IPS-20b (cell line): ENCODE data around the gene SYTL4.

ENCODE experiments used
- H3K27ac ChIP-seq: one replicate; pipeline ENCODE4 v1.5.1; 2013; ENCODE audit warnings: low read length
- H3K27me3 ChIP-seq: 2 replicates; pipeline ENCODE4 v1.6.1; 2013; ENCODE audit warnings: mild to moderate bottlenecking, low read length, inconsistent platforms; ENCODE audit not compliant: insufficient read depth
- H3K36me3 ChIP-seq: 2 replicates; pipeline ENCODE4 v1.6.1; 2013; ENCODE audit warnings: low read depth, mild to moderate bottlenecking, inconsistent platforms, low read length, moderate library complexity; ENCODE audit not compliant: insufficient read depth
- H3K4me1 ChIP-seq: 2 replicates; pipeline ENCODE4 v1.6.1; 2013; ENCODE audit warnings: mild to moderate bottlenecking, control low read depth, inconsistent platforms, low read length, moderate library complexity; ENCODE audit not compliant: insufficient read depth
- H3K4me3 ChIP-seq: 2 replicates; pipeline ENCODE4 v1.5.1; 2013; ENCODE audit warnings: mild to moderate bottlenecking, low read length, inconsistent platforms
- H3K9ac ChIP-seq: 2 replicates; pipeline ENCODE4 v1.6.1; 2013; ENCODE audit warnings: low read depth, mild to moderate bottlenecking, inconsistent platforms, low read length, moderate library complexity
- H3K9me3 ChIP-seq: 2 replicates; pipeline ENCODE4 v1.6.1; 2013; ENCODE audit warnings: mild to moderate bottlenecking, low read depth, low read length, inconsistent platforms; ENCODE audit not compliant: insufficient read depth

The SYTL4 gene

DNA sequence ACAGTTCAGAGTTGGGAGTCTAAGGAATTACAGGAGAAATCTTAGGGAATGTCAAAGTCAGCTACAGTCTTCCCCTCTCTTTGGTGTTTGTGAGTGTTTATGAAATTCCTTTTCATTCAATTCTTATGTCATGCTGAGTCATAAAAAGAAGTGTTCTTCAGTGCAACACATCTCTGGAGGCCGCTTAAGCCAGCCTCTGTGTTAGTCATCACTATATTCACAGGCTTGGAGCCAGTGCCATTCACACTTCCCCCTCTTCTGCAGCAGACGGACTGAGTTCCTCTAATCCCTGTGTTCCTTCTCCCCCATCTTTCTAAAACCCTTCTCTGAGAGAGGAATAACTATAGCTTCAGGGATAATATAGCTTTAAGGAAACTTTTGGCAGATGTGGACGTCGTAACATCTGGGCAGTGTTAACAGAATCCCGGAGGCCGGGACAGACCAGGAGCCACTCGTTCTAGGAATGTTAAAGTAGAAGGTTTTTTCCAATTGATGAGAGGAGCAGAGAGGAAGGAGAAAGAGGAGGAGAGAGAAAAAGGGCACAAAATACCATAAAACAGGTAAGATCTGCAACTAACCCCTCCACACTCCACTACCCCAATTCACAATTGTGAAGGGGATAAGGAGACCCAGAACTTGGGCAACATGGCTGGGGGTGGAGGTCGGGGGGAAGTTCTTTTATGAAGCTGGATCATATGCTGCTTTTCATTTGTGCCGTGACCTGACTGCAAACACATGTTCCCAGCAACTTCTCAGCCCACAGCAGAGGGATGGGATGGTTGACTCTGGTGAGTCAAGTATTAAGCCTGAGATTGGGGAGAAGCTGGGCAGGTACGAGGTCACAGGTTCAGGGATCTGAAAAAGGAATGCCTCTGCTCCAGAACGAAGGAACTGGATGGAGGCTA, 87.7 kb downstream of the SYTL4 start, which contains the start of gene SRPX2:
Gene SRPX2 (plus strand): TSS at position 244 of the 905 bp plus-strand sequence. CDS start 2,124 bp downstream, outside the sequence.
- Histone ChIP-seq H3K27ac (no peak within 1 kb of the TSS), H3K9me3 (no peaks in the 10 kb centered on the region), H3K9ac (no peak within 1 kb of the TSS), H3K4me3 (no peak within 1 kb of the TSS), H3K4me1 (peaks cover 5% of the 10 kb centered on the region; the same call in 1 of the 2 replicates), H3K27me3 (no peaks in the 10 kb centered on the region), H3K36me3 (no peaks in the 10 kb centered on the region)

DNA sequence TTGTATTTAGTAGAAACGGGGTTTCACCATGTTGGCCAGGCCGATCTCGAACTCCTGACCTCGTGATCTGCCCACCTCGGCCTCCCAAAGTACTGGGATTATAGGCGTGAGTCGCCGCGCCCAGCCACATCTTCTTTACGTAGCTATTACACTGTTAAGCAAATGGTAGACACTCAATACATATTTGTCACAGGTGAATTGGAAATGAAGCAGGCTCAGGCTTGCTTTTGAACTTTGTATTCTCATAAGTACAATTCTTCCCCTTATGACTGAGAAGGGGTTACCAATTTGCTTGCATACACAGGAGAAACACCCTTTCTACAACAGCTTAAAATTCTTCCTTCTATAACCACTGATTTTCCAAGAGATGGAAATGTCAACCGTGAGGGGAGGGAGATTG, 88.7 kb downstream of the SYTL4 start:
- no peak overlapping the region for H3K4me3 ChIP-seq
- no peak overlapping the region for H3K9ac ChIP-seq
- H3K36me3 ChIP-seq = no peaks in the 10 kb centered on the region
- H3K27me3 ChIP-seq = no peaks in the 10 kb centered on the region
- peaks cover 5% of the 10 kb centered on the region; the same call in 1 of the 2 replicates for H3K4me1 ChIP-seq
- no peaks in the 10 kb centered on the region for H3K9me3 ChIP-seq
- H3K27ac ChIP-seq = no peak overlapping the region

DNA sequence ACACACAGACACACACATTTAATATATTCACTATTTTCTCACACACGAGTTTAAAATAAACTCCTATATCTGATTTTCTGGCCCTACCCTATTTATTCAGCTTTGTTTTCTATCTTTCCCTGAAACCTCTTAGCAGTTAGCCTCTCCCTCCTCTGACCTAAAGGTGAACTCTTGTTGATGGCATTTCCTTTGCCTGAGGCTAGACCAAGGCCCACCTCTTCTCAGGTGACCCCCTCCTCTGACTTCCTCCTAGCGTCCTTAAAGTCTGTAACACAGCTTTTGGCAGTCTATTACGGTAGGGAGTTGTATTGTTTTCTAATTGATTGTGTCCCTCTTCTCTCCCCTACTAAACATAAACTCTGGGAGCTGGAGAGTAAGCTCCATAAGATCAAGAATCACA, 89.6 kb downstream of the SYTL4 start:
- Histone ChIP-seq H3K36me3 (no peaks in the 10 kb centered on the region), H3K9ac (no peak overlapping the region), H3K27me3 (no peaks in the 10 kb centered on the region), H3K27ac (no peak overlapping the region), H3K9me3 (no peaks in the 10 kb centered on the region), H3K4me1 (peaks cover 5% of the 10 kb centered on the region; the same call in 1 of the 2 replicates), H3K4me3 (no peak overlapping the region)

DNA sequence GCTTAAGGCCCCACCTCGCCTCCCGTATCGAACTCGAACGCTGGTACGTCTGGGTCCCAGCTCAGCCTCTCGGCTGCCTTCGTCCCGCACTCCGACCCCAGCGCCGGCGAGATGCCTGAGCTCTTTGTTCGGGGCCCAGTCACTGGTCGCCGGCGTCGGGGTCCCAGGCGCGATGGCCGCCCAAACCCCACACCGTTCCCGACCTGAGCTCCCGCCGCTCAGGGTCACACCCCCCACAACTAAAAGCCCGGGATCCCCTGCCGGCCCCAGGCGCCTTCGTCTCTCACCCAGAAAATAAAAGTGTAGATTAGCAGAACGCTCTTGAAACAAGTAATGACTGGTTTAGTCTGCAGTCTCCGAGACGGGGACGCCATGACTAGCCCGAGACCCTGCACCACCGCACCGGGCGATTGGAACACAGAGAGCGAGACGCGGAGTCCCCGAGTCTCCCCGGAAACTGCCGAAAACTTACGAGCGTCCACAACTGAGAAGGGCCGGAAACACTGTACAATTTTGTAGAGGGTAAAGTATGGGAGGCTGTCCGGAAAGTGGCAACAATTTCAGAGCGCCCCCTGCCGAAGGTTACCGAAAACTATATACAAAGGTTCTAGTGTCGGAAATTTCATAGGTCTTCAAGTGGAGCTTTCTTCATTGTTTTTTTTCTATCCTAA, 95.5 kb downstream of the SYTL4 start, which contains the start of gene TSPAN6:
Gene TSPAN6 (minus strand): TSS at position 486 of the 671 bp plus-strand sequence. CDS start 112 bp downstream, at position 374.
- Histone ChIP-seq H3K9me3 (no peaks in the 10 kb centered on the region), H3K4me1 (0 out of 2 replicates have a peak, but pooled peaks cover 4% of the 10 kb centered on the region), H3K27ac (peak within 1 kb of the TSS; percentile 65), H3K4me3 (peak within 1 kb of the TSS; percentile 89), H3K36me3 (peaks cover 33% of the 10 kb centered on the region), H3K27me3 (no peaks in the 10 kb centered on the region), H3K9ac (peak within 1 kb of the TSS; percentile 94)

DNA sequence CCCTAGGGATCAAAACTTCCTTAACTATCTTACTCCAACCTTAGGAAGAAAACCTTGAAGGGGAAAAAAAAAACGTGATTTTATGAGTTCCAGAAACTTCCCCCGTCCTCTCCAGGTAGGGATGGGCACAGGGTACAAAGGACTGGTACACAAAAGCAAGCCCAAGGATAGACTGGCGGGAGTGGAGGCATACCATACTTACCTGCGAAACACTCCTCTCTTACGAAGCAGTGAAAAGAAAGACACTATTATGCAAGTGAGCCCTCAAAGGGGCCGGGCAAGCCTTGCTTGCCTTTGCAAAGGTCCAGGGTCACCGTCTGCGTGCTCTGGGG, 96.0 kb downstream of the SYTL4 start:
- no peaks in the 10 kb centered on the region for H3K9me3 ChIP-seq
- peaks cover 37% of the 10 kb centered on the region for H3K36me3 ChIP-seq
- H3K27ac ChIP-seq = peak overlapping the region; percentile 65
- 0 out of 2 replicates have a peak, but pooled peaks cover 4% of the 10 kb centered on the region for H3K4me1 ChIP-seq
- H3K9ac ChIP-seq = peak overlapping the region; percentile 94
- peak overlapping the region; percentile 89 for H3K4me3 ChIP-seq
- H3K27me3 ChIP-seq = no peaks in the 10 kb centered on the region

DNA sequence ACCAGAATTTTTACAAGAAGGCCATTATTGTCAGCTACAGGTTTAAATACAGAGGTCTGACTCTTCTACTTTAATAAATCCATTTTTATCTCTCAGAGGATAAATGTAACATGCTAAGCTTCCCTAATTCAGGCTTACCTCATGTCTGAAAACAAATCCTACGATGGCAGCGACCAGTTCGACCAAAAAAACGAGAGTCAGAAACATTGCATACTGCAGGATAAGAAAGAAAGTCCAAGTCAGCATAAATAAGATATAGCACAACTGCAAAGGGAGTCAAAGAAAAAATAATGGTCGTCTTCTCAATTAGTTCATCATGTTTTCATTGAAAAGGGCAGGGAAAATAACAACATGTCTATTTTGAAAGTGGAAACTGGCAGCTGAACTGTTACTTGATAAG, 96.9 kb downstream of the SYTL4 start:
- Histone ChIP-seq H3K36me3 (peaks cover 46% of the 10 kb centered on the region), H3K9me3 (no peaks in the 10 kb centered on the region), H3K4me1 (0 out of 2 replicates have a peak, but pooled peaks cover 4% of the 10 kb centered on the region), H3K9ac (peak overlapping the region; percentile 94; the same call in 1 of the 2 replicates), H3K4me3 (peak overlapping the region; percentile 89), H3K27ac (no peak overlapping the region), H3K27me3 (no peaks in the 10 kb centered on the region)

DNA sequence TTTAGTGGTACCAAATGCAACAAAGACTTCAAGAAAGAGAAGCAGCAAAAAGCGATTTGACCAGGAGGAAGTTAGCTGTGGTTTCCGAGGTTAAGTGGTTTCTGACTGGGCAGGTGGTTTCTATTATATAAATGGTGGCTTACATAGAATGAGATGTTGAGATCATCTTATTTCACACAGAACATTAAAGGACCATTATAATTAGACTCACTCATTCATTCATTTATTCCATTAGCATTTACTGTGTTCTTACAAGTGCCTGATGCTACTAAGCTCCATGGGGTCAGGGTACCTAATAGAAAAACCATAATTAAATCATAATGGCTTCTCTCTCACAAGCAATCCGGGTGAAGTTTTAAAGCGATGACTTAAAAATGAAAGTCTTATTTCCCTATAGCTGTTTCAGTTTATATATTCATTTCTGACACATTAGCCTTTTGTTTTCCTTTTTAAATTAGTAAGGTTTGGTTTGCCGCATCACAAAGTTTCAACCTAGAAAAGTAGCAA, 105.9 kb downstream of the SYTL4 start:
- Histone ChIP-seq H3K4me3 (no peak overlapping the region), H3K36me3 (peaks cover 22% of the 10 kb centered on the region), H3K9me3 (no peaks in the 10 kb centered on the region), H3K4me1 (no peaks in the 10 kb centered on the region), H3K27me3 (no peaks in the 10 kb centered on the region), H3K9ac (no peak overlapping the region), H3K27ac (no peak overlapping the region)
